G401.6 (cell line): ENCODE results near the gene MAP3K2.
A peak's percentile ranks its signal among the peaks of the same experiment; 100 is the strongest.

Experiments
- FAIRE-seq: peaks from 2 replicates; lab custom pipeline; 2012; peaks lifted over from hg19 to GRCh38; lab: Jason Lieb, UNC

The MAP3K2 gene

DNA sequence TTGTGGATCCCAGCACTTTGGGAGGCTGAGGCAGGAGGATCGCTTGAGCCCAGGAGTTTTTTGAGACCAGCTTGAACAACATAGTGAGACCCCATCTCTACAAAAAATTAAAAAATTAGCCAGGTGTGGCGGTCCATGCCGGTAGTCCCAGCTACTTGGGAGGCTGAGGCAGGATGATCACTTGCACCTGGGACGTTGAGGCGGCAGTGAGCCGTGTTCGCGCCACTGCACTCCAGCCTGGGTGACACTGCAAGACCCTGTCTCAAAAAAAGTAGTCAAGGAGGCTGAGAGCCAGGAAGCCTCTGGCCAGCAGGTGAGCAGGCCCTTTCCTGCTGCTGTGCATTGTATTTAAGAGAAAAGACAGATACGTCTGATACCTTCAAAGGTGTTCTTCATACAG is 19.3 kb upstream of the MAP3K2 start:
- FAIRE-seq, result no peak

DNA sequence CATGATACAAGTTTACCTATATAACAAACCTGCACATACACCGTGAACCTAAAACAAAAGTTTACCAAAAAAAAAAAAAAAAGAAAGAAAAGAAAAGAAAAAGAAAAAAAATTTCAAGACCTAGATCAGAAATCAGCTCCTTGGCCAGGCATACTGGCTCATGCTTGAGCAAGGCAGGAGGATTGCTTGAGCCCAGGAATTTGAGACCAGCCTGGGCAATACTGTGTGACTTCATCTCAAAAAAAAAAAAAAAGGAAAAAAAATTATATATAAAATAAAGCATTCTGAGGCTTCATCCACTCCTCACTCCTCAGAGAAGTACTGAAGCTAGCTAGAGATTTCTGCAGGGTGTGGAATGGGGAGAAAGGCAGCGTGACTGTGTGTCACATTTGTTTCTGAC is 18.7 kb upstream of the MAP3K2 start:
- FAIRE-seq, result peak; percentile 19

DNA sequence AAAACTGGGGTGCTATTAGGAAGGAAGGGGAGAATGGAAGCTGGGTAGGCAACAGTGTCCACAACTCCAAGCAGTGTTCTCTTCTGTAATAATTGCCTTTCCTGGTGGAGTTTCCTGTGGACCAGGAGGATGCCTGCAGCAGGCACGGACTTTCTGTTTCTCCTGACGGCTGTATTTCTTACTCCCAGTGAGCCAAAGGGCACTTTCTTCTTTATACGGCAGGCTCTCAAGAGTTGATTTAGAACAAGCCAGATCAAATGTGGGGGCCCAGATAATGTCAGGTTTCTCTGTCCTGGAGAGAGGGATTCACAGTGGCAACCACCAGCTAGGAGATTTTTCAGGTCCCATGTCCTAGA is 17.5 kb upstream of the MAP3K2 start:
- no peak for FAIRE-seq

DNA sequence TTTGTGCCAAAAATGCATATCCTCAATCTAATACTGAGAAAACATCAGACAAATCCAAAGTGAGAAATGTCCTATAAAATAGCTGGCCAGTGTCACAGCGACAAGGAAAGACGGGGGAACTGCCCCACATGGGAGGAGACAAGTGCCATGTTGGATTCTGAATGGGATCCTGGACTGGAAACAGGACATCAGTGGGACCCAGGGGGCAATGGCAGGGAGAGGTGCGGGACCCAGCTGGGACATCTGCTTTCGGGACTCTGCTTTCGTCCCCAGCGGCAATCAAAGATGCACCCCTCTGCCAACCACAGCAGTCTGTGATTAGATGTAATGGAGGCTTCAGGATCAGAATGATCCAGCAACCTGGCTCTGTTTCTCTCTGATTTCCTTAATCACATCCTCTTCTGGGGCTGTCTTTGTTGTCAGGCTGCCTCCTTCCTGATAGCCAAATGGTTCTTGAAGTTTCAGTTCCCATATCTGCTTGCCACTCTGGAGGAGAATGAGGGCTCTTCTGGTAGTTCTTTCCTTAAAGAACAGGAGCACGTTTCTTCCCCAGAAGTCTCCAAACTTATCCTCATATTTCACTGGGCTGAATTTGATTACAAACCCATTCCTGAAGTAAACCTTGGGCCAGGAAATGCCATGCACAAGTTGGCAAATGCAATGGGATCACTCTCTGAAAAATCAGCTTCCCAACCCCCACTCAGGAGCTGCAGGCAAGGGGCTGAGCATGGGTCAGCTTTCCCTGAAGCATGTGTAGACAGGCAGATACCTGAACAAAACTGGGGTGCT is 16.9 kb upstream of the MAP3K2 start:
- FAIRE-seq, result no peak

DNA sequence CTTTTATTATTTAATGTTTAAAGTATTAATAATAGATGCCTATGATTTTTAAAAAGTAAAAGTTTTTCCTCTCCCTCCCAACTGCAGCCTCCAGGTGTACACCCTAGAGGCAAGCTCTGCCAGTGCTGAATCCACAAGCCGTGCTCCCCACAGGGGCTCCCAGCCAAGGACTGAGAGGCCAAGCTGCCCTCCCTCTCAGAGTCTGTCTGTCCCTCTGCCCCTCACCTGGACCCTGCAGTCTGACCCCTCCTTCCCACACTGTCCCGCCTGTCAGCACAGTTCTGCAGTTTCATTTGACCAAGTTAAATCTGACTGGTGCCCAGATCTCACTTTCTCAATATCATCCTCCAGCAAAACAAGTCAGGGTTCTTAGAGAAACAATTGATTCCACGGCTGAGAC is 15.7 kb upstream of the MAP3K2 start:
- FAIRE-seq, result no peak

DNA sequence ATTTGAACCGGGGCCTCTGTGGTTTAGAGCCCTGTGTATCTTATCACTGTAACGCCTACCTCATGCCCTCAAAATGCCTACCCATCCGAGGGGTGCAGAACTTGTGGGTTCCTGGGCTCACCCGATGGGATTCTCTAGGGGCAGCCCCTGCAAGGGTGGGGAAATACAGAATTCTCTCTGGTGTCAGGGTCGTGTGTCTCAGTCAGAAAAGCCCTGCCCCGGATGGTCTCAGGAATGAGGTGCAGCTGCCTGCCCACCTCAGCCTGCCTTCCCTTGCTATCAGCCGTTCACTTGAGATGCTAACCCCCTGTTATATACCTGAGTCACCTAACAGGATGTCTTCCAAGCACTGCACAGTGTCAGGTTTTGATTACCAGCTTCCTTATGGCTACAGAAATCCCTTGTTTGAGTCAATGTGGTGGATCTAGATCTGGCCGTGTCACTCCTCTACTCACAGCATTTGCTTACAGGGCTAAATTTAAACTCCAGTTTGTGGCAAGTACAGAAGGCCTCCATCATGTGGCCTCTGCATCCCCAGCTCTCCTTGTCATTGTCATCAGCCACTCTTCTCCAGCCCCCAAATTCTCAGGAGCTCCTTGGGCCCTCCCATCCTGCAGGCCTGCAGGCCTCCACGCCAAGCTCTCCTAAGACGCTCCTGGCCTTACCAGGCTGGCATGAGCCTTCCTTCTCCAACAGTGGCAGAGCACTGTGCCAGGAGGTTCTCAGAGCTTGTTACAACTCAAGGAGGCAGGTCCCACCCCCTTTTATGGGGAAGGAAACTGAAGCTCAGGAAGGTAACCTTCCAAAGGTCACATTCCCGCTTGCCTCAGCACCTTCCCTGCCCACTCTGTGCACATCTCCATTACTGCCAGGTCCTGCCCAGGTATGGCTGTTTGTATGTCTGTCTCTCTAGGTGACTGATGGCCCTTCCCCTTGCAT is 14.3 kb upstream of the MAP3K2 start:
- FAIRE-seq, result no peak

DNA sequence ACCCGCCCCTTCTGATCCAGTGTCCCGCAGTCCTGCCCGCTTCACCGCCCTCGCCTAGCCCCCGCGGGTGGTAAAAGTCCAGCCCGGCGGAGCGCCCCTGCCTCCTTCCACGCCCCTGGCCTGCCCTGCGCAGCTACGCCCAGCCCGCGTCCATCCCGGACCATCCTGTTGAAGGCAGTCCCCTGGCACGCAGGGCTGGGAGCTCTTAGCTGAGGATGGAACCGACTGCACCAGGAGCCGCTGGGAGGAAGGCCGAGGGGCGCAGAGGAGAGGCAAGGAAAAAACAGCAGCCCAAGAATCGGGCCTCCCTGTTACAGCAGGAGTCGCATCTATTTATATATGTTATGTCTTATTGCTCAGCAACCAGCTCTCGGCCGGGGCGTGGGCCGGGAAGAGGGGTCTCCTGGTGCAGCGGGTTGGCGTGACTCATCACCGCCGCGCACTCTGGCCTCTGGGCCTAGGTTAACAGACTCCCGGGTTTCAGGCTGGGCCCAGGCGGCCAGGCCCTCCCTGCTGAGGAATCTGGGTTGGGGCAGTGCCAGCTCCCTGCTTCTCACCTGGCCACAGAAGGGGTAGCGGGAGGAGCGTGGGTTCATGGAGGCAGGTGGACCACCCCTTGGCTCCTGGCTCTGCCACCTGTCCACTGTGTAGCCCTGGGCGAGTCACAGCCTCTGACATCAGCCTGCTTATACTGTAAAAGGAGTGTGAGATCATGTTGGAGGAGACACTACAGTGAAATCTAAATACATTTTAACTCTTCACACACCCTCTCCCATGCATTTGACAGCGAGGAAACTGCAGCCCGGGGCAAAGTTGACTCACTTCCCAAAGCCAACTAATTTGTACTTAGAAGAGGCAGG is 13.4 kb upstream of the MAP3K2 start:
- no peak for FAIRE-seq

DNA sequence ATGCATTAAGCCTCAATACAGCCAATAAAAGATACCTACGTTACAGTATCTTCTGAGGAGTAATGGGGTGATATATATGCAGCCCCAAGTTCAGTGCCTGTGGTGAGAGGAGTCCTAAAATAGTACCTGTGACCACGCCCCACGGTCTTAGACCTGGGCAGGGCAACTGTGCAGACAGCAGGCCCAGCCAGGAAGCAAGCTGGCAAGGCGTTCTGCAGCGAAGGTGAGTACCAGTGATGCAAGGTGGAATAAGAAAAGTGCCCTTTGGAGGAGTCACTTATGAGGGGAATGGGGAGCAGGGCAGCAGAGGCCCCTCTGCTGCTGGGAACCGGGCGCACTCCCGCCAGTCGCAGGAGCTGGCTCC is 12.7 kb upstream of the MAP3K2 start:
- FAIRE-seq, result no peak

DNA sequence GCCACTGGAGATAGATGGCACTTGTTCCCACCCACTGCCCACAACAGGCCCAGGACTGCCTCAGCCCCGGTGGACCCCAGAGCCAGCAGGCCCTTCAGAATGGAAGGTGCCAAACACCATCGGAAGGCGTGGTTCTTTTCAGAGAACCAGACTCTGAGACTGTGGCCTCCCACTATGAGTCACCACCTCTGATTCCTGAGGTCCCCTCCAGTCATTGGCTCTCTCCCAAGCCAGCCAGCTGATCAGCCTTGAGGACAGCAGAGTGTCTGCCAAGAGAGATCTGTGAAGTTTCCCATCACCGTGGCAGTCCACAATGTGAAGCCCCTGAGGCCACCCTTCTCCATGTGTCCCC is 10.4 kb upstream of the MAP3K2 start:
- FAIRE-seq, result no peak

DNA sequence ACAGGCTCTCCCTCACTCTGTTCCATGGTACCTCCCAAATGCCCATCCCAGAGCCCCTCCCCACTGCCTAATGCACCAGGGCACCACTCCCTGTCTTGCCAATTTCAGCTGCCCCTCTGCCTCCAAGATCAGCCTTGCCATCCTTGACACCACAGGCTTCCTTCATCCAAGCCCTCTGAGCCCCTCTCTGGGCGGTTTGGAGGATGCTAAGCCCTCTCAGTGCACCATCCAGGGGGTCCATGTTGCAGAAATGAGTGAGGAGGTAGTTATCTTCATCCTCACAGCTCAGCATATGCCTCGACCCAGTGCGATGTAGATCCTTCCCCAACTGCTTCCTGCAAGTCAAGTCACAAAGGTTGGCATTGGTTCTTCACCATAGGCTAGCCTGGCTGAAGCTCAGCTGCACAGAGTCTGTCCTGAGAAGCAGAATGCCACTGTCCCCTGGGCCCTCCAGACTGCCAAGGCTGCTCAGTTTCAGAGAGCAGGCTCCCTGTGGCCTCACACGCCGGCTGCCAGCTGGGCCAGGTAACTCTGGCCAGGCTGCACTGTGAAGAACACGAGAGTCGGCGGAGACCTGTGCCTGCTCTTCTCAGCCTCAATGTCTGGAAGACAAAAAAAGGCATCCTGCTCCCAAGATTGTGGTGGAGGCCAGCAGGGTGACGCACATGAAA is 9.9 kb upstream of the MAP3K2 start:
- FAIRE-seq, result no peak

DNA sequence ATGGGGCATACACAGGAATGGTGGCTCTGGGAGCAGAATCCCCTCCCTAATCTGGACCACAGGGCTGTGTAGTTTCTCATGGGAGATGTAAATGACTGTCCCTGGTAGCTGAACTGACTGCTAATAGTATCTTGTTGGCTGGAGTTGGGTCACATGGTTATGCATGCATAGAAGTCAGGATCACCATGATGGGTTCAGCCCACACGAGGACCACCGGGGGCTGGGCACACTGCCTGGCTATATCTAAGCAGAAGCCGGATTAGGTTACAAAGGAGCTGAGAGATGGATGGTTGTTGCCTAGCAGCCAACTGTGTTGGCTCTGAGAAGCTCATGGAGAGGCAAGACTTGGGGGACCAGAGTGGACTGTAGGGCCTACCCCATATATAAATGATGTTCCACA is 6.7 kb upstream of the MAP3K2 start:
- FAIRE-seq, result no peak

DNA sequence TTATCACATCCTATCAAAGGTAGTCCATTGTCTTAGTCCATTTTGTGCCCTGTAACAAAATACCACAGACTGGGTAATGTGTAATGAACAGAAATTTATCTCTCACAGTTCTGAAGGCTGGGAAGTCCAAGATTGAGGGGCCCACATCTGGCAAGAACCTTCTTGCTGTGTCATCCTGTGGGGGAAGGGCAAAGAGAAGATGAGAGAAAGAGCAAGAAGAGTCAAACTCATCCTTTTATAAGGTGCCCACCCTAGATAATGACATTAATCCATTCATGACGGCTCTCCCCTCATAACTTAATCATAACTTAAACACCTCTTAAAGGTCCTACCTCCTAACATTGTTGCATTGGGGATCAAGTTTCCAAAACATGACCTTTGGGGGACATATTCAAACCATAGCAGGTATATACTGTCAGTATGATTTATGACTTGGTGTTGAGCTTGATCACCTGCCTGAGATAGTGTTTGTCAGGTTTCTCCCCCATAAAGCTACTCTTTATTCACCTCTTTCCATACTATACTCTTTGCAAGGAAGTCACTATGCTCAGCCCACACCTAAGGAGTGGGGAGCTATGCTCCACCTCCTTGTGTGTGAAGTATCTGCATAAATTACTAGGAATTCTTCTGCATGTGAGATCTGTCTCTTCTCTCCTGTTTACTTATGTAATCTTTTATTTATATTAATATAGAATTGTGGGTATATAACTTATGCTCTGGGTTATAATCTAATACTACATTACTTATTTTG is 5.2 kb upstream of the MAP3K2 start:
- no peak for FAIRE-seq

DNA sequence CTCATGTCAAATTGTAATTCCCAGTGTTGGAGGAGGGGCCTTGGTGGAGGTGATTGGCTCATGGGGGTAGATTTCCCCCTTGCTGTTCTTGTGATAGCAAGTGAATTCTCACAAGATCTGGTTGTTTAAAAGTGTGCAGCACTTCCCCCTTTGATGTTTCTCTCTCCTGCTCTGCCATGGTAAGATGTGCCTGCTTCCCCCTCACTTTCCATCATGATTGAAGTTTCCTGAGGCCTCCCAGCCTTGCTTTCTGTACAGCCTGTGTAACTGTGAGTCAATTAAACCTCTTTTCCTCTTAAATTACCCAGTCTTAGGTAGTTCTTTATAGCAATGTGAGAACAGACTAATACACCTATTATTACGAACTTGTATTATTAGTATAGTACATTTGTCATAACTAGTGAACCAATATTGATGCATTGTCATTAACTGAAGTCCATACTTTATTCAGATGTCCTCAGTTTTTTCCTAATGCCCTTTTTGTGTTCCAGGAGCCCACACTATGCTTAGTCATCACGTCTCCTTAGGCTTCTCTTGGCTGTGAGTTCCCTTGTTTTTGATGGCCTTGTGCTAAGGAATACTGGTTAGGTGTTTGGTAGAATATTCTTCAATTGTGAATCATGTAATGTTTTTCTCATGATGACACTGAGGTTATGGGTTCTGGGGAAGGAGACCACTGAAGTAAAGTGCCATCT is 4.5 kb upstream of the MAP3K2 start:
- FAIRE-seq, result no peak

DNA sequence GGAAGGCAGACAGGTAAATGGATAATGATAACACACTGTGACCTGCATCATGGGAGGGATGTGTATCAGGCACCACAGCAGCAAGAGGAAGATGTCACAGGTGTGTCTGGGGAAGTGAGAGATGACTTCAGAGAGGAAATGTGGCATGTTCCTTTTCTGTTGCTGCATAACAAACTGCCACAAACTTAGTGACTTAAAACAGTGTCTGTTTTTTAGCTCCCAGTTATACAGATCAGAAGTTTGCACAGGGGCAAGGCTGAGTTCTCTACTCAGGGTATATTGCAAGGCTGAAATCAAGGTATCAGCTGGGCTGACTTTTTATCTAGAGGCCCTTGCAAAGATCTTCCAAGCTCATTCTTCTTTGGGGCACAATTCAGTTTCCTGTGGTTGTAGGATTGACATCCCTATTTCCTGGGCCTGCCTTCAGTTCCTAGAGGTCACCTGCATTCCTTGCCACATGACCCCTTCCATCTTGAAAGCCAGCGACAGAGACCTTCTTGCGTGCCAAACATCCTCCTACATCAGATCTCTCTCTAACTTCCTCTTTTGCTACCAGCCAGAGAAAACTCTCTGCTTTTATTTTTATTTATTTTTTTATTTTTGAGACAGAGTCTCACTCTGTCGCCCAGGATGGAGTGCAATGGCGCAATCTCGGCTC is 2.1 kb upstream of the MAP3K2 start:
- FAIRE-seq, result no peak

DNA sequence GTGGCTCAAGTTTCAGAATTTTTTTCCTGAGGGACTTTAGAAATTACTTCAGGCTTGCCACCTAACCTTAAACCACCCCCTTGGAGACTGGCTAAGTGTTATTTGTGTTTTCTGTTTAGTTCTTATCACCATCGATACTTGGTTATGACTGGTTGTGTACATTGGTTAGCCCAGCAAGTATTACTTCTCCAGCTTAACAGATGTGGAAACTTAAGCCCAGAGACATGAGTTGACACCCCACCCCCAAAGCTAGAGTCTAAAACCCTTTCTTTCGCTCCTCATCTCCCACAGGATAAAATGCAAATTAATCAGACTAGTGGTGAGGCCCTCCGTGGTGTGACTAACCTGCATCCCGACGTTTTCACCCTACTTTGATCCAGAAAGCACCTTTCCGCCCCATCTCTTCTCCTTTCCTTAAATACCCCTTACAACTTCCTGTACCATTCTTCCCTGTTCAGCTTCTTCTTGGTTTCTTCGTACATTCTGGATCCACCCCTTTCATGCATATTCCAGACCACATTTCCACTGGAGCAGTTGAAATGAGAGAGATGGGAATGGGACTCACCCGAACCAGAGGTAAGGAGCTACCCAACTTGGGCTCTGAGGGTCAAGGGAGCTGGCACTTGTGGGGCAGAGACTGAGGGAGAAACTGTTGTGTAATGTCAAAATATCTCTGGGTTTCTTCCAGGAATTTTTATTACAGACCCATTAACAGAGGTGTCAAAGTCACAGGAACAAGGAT is 819 bp upstream of the MAP3K2 start:
- FAIRE-seq, result no peak

DNA sequence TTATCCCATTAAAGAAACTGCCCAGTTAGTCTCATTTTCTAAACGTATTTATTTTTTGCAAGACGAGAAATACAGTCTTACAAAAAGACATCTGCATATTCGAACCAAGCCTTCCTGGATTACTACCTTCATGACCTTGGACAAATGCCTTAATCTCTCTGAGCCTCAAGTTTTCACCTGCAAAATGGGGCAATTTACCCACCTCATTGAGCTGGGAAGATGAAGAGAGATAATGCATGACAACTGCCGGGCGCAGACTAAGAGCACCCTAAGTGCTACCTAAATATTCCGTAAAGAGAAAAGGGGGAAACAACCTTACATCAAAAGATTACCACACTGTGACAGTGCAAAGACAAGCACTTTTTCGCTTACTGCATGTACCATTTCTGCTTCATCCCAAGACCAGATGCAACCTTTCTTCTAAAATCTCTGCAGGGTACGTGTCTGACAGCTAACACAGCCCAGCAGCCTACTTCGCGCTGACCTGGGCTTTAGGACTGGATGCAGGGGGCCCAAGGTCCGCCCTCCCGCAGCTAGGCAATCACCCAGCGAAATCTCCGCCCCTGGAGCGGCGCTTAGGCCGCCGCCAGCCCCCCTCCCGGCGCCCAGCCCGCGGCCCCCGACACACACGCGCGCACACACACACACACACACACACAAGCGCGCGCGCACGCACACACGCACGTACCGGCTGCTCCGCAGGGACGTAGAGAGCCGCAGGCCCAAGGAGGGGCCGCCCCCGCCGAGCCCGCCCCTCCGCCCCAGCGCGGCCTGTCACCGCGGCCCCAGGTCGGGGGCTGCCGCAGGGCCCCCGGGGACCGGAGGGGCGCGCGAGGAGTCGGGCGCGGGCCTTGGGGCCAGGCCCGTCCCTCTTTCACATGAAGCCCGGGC is 766 bp downstream of the MAP3K2 start:
- FAIRE-seq, result no peak

DNA sequence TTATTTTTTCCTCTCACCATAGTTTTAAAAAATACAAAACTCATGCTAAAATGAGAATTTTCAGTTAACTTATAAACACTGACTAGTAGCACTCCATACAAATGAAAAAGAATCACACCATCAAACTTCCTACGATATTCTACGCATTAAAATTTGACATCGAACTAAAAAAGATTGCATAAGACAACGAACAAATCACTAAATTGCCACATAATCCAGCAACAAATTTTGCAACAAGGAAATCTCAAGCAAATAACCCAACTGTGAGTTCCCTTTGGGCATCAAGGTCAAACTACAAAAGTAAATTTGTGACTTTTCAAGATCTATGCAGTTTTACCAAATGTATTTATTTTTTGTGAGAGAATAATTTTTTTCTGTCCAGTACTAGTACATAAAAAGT is 1.5 kb downstream of the MAP3K2 start:
- no peak for FAIRE-seq

DNA sequence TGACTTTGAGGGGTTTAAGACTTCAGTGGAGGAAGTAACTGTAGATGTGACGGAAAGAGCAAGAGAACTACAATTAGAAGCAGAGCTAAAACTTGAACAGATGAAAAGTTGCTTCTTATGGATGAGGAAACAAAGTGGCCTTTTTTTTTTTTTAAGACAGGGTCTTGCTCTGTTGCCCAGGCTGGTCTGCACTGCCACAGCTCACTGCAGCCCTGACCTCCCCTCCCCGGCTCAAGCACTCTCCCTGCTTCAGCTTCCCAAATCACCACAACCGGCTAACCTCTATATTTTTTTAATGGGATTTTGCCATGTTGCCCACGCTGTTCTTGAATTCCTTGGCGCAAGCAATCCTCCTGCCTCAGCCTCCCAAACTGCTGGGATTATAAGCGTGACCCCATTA is 3.2 kb downstream of the MAP3K2 start:
- FAIRE-seq, result no peak

DNA sequence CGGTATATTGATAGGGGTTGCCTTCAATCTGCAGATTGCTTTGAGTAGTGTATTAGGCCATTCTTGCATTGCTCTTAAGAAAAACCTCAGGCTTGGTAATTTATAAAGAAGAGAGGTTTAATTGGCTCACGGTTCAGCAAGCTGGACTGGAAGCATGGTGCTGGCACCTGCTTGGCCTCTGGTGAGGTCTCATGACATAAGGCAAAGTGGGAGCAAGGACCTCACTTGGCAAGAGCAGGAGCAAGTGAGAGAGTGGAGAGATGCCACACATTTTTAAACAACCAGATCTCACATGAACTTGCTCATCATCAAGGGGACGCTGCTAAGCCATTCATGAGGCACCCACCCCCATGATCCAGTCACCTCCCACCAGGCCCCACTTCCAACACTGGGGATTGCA is 4.9 kb downstream of the MAP3K2 start:
- FAIRE-seq, result no peak
